GM21717 (cell line): ENCODE results near the gene SPON1.
"Not testable (repeated sequence)": the region's sequence is repeated elsewhere in the genome, so short reads cannot be mapped to it uniquely, and the experiment has no call there.

Experiments used
- ATAC-seq: cut with Tn5 transposase; IDR thresholded peaks from one replicate; pipeline ENCODE4 v1.9.1; 2021; ENCODE audit warnings: mild to moderate bottlenecking, moderate library complexity; ENCODE audit not compliant: unreplicated experiment

SPON1 gene

GRCh38 chr11:14112721-14113120, 150.2 kb downstream of the SPON1 start:
- ATAC-seq = no peak

- no peak for ATAC-seq
Observed at GRCh38 chr11:14114269-14114668, 151.7 kb downstream of the SPON1 start.

GRCh38 chr11:14114786-14115185, 152.3 kb downstream of the SPON1 start:
- no peak for ATAC-seq

- ATAC-seq = no peak
Observed at GRCh38 chr11:14117632-14118031, 155.1 kb downstream of the SPON1 start.

DNA sequence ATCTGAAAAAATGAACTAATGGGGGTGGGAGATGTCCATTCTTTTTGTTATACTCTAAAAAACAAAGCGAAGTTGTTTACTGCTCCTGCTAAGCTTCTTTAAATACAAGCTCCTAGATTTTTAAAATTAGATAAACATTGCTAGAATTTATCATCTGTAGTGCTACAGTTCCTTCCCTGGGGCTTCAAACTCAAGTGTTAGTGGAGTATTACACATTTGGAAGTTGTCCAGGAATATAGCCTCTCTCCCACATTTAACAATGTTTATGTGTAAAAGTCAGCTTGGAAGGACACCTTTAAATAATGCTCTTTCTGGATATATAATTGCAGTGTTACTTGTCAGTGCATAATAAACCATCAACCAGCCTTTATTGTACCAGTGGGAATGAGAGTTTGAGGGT, 155.5 kb downstream of the SPON1 start:
- ATAC-seq = no peak

GRCh38 chr11:14119357-14119756, 156.8 kb downstream of the SPON1 start:
- ATAC-seq = no peak

GRCh38 chr11:14124350-14124749, 161.8 kb downstream of the SPON1 start:
- ATAC-seq = no peak

DNA sequence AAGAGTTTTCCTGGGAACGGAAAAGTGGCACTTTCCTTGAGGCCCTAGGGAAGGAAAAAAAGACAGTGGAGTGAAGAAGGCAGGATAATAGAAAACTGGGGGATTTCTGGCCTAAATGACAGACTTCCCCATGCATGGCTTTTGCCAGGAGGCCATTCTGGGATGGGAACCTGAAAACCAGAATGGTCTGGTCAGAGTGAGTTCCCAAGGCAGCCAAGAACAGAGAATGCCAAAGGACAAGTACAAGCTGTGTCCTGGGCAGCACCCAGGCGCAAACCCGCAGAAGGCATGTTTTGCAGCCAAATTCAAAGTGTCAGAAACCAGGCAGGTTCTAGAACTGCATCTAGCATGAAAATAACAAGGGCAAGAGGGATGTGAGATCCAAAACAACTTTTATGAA, 162.4 kb downstream of the SPON1 start:
- no peak for ATAC-seq

GRCh38 chr11:14125529-14125928, 163.0 kb downstream of the SPON1 start:
- no peak for ATAC-seq

- no peak for ATAC-seq
Observed at GRCh38 chr11:14127679-14128078, 165.2 kb downstream of the SPON1 start.

GRCh38 chr11:14132312-14132711, 169.8 kb downstream of the SPON1 start:
- no peak for ATAC-seq

DNA sequence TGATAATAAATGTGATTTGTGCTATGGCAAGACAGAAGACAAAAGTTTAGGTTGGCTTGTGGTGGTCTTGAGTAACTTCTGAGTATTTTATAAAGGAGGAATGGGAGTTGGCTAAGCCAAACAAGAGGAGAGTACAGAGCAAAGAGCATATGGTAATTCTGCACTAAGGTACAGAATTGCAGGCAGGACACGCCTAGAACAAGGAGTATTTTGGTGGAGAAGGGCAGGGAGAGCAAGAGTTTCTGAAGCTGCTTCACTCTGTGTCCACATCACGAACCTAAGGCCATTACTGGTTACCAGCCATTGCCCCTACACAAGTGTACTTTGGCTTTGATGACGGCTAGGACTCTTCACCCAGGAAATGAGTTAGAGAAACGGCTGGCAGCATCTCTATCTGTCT, 170.9 kb downstream of the SPON1 start:
- ATAC-seq = no peak

GRCh38 chr11:14136561-14136960, 174.0 kb downstream of the SPON1 start:
- no peak for ATAC-seq

GRCh38 chr11:14137284-14137683, 174.8 kb downstream of the SPON1 start:
- no peak for ATAC-seq

- no peak for ATAC-seq
Observed at GRCh38 chr11:14140991-14141390, 178.5 kb downstream of the SPON1 start.

DNA sequence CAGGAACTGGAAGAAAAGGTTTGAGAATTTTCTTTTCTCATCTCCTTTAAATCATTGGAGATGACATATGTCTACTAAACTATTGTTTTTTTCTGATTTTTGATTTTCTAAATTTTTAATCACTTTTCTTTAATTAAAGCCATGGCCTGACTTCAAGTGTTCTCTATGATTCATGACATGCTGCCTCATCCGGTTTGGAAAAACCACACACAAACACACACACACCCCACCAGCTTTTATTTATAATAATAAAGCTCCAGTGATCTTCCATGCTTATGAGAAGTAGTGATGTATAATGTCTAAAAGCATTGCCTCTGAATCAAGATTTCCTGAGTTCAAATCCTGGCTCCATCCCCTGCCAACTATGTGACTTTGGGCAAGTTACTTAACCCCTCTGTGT, 179.2 kb downstream of the SPON1 start:
- ATAC-seq = no peak

GRCh38 chr11:14144934-14145333, 182.4 kb downstream of the SPON1 start:
- no peak for ATAC-seq

DNA sequence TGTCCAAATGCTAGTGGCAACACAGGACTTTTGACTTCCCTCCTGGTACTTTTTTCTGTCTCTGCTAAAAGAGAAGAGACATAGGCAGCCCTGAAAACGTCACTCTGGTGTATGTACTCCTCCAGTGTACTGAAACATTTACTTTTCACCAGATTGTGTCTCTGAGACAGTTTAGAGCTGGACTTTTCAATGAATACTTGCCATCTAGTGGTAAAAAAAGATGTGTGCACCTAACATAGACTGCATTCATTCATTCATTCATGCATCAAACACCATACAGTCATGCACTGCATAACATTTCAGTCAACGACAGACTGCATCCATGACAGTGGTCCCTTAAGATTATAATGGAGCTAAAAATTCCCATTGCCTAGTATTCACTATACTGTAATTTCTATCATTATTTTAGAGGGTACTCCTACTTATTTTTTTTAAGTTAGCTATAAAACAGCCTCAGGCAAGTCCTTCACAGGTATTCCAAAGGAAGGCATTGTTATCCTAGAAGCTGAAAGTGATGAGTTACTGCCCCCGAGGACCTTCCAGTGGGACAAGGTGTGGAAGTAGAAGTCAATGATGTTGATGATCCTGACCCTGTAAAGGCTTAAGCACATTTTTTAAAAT, 186.2 kb downstream of the SPON1 start:
- ATAC-seq = no peak

GRCh38 chr11:14149683-14150082, 187.2 kb downstream of the SPON1 start:
- no peak for ATAC-seq

DNA sequence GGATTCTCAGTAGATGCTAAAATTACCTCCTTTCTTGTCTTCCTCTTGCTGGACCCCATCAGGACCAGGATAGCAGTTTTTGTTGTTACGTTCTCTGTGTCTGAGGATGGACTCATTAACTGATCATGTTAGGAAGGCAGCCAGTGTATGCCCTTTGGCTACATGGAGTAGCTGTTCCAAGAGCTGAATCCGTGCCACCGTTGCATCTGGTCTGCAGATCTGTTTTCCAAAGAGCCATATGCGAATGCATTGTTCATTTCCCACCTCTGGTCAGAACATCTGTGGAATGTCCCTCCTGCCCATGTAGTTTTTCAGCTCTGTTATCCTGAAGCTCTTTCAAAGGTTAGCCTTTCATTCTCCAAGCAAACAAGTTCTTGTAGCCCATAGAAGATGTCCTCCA, 188.4 kb downstream of the SPON1 start:
- no peak for ATAC-seq

- ATAC-seq = not testable (repeated sequence)
Observed at GRCh38 chr11:14154103-14154502, 191.6 kb downstream of the SPON1 start.

DNA sequence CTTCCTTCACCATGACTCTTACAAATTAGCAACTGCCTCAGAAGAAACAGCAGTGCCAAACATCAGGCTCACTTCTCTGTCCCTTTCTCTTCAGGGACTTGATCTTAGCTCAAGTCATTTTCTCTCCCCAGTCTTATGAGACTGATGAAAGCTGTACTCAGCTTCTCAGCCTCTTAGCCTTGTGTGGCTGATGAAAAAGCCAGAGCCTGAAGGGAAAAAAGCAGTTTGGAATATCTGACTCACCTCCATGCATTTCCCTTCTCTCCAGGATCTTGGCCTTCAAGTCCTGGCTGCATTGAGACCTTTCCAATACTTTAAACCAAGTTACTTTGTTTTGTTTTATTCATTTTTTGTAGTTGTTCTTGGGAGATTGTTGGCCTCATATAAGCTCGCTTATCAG, 195.9 kb downstream of the SPON1 start:
- no peak for ATAC-seq

GRCh38 chr11:14163576-14163975, 201.1 kb downstream of the SPON1 start:
- no peak for ATAC-seq
